HG03159 (cell line): ENCODE results near the gene FAM181A.

Experiments
- ATAC-seq: cut with Tn5 transposase; IDR thresholded peaks from one replicate; pipeline ENCODE4 v1.9.1; 2021; ENCODE audit warnings: mild to moderate bottlenecking, moderate library complexity; ENCODE audit not compliant: unreplicated experiment

The FAM181A gene

DNA sequence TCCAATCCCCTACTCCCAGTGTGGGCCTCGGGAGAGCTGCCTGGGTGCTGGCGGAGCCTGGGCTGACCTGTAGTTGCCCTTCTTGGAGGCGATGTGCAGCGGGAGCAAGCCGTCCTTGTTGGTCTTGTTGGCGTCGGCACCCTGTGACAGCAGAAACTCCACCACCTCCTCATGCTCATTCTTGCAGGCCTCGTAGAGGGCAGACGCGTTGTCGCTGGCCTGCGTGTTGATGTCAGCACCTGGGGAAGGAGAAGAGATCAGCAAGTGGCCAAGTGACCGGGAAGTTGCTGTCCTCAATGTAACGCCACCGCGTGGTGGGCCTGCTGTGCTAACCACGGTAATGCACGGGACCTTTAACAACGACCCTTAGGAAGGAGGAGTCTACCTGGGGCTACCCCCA is 20.1 kb downstream of the FAM181A start:
- no peak for ATAC-seq

DNA sequence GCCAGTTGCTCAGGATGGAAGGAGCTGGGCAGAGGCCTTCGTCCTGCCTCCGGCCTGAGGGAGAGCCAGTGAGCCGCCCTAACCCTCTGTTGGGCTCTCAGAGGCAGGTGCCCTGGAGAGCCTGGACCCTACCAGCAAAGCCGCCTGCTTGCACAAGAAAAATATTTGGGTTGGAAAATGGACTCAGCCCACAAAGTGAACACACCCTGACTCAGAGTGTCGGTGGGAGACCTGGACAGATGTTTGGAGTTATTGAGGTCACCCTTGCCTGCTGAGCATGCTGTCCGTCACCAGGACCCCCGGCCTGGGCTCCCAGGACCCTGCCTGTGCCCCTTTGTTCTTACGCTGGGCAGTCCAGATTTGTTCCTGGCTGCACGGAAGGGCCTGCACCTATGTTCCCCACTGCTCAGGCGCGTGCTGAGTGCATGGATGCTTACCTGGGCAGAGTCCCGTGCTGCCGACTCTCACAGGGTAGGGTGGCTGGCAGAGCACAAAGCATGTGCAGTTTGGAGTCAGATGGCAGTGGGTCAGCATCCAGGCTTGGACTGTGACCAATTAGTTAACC is 22.4 kb downstream of the FAM181A start:
- no peak for ATAC-seq

DNA sequence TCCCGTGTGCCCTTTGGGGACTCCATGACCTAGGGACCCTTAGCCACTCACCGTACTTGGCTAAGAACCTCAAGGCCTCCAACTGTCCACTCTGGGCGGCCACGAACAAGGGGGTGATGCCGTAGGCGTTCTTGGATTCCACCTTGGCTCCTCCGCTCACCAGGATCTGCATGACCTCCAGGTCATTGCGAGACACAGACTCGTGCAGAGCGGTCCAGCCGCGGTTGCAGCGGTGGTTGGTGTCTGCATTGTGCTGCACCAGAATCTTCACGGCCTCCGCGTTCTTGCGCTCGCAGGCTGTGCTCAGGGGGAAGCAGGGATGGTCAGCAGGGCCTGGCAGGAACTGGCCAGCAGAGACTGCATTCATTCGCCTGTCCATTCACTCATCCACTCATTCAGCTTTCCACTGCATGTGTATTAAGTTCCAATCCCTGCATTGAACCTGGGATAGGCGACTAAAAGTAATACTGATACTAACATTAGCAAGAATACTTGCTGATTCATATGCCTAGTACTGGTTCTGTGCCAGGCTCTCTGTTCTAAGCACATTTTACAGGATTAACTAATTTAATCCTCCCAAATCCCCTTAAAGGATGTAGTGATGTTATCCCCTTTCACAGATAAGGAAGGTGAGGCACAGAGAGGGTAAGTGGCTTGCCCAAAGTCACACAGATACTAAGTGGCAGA is 23.9 kb downstream of the FAM181A start:
- no peak for ATAC-seq

DNA sequence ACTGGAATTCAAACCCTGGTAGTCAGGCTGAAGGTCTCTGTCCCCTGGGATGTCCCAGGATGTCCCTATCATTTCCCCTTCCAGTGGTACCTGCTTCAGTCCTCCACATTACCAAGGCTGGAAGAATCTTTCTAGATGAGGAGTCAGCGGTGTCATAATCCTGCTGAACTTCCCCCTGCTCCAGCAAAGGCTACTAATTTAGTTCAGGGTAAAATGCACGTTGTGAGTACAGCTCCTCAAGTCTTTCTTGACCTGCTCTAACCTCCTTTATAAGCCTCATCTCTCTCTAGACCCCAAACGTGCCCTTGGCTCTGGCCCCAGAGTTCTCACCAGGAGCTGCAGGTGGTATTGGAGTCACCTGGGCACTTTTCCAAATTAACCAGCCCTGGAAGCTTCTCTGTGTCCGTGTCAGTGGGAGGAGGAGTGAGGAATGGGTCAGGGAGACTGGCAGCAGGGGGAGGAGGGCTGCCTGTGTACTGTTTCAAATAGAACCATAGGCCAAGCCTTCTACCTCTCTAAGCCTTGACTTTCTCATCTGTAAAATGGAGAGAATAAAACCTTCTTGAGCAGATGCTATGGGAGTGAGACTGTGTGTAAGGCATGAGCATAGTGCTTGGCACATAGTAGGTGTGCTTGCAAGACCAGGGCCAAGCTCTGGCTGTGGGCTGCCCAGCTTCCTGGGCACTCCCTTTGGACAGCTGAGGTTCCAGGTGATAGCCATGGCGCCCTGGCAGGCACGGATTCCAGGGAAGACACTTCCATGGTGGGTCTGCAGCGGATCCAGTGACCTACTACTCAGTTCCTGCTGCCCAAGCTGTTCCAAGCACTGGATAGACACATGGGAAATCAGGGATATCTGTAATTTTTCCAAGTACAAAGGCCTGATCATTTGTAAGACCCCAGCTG is 24.7 kb downstream of the FAM181A start:
- ATAC-seq: no peak

DNA sequence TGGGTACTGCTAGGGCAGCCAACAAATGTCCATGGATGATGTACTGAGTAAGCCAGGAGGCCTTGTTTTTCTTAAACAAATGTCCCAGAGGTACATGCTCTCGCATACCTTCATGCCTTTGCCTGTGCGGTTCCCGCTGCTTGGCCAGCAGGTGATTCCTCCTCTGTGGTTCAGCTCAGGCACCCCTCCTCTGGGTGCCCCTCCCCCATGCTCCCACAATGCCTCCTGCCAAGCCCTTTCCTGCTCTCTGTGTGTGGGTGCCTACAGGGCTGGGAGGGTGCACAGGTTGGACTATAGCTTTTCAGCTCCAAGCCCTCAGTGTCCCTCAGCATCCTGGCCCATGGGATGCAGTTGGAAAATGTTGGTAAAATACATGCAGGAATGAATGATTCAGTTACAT is 25.7 kb downstream of the FAM181A start:
- no peak for ATAC-seq

DNA sequence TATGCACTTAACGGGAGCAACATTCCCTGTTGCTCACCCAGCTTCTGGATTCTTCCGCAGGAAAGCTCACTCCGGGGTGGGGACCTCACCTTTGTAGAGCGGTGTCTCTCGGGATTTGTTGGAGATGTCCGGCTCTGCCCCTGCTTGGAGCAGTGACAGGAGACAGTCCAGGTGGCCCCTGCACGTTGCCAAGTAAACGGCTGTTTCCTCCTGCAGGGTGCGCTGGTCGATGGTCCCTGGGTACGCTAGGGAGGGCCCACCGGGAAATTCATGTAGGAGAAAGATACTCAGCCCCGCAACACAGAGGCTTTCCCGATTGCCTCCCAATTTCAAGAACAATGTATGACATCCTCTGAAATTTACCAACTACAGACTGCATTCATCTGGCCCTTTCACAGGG is 26.1 kb downstream of the FAM181A start:
- no peak for ATAC-seq

DNA sequence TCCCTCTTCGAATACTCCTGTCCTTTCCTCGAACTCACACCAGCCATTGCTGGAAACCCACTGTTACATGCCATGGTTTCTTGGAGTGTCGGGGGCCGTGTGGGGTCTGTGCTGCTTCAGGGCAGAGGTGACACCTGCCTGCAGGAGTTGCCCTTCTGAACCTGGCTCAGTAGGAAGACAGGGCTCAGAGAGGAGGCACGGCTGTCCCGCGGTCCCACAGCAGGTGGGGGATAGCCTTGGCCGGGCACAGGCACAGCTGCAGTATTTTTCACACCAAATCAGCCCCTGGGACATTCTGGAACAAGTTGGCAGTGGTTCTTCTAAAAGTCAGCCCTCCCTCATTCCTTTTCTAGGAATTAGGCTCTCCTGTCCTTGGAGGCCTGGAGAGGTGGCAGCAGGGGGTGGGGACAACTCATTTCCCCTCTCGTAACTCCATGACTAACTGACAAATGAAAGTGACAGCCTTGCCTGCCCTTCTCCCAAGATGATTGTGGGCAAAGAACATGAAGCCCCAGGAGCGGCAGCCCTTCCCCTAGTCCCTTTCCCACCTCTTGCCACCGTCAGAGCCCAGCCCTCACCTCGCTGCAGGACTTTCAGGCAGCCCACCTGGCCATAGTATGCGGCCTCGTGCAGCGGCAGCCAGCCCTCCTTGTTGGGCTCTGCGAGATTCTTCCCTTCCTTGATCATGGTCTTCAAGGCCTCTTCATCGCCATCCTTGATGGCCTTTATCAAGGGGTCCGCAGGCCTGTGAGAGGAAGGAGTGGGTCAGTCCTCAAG is 26.8 kb downstream of the FAM181A start:
- no peak for ATAC-seq

DNA sequence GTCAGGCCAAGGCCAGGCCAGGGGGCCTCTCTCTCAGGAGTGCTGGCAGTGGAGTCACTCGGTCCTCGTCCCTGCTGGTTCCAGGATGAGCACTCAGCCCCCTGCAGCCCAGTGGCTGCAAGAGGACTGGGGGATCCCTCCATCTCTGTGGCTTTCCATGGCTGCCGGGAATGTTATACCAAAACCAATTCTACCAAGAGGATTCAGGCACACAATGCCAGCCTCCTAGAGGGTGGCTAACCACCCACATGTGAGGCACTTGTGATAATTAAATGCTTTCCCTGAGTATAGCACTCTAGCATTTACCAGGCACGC is 27.3 kb downstream of the FAM181A start:
- no peak for ATAC-seq

DNA sequence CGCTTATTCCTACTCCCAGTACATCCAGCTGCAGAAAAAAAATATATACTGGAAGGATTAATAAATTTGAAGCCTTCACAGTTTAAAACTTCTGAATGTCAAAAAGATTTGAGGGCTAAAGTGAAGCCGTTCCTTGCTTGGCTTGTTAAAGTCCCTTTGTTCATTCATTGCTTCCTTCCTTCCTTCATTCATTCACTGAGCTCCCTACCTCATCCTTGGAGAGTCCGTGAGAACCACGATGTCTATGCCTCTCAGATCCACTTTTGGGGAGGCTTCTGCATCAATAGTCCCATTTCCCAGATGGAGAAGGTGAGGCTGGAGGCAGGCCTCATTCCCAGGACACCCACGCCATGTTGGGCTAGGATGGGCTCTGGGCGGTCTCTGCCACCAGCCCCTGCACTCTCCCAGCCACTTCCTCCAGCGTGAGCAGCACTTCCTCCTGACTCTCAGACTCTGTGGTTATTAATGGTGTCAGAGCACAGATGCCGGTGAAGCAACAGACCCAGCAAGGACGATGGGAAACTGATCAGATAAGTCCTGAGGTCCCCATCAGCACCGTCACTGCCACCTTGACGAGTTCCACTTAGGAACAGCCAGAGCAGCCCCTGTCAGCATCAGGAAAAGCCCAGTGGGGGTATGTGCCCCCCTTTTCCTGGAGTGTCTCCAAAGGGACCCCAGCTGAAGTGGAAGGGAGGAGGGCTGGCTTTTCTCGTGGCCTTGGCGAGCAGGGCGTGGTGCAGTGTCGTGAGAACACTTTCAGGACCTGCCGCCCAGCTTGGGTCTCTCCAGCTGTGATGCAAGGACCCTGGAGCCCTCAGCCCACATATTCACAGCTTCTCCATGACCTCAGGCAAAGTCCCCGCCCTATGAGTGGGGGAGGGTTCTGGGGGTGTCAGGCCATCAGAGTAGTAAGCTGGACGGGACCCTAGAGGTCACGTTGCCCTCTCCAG is 28.0 kb downstream of the FAM181A start:
- ATAC-seq: no peak

DNA sequence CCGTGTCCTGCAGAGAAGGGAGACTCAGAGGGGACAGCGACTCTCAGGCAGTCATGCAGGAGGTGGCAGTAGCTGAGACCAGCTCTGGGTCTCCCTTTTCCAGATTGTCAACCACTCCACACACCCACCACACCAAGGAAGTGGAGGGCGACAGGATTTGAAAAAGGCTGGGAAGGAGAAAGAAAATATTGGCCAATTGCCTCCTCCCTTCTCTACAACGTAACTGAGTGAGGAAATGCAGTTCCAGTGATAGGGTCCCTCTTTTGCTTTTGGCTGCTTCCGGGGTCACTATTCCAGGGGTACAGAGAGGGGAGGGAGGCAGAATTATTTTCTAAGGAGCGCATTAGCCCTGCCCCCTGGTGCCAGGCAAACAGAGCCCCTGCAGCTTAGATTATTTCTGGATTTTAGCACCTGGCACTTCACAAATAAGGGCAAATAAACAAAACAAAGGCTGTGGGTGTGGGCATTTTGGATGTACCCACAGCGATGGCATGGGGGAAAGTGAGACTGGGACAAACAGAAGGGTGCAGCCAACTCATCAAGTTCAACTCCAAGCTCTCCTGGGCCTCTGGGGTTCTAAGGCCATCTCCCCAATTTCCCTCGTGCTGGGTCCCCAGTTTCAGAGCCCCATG is 28.8 kb downstream of the FAM181A start:
- no peak for ATAC-seq

DNA sequence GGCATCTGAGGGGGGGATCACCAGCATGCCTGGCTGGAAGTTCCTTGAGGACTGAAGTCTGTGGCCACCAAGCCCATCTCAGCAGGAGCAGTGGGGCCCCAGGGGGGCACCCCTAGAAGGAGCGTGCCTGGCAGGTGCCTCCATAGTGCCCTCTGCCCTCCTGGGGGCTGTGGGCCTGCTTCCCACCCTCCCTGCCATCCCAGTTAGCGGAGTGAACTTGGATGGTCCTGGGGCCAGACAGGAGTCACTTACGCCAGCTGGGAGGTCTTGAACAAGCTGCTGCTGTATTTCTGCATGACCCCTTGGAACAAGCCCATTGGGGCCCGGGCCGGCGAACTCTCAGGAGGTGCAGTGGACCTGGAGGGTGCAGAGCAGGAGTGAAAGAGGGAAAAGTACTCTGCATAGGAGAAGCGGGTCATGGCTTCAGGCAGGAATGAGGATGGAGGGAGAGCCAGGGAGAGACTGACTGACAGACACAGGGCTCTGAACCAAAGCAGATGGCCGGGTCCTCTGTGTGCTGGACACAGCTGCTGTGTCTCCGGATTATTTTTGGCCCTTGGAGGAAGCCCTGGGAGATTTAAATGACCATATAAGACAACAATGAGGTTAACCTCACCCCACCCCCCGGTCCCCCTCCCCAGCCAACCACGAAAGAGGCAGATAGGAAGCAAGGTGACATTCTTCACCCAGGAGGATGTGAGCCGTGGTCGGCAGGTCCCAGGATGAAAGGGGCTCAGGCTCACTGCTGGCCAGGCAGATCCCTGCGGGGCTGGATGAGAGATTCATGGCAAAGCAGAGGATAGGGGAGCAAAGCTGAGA is 29.6 kb downstream of the FAM181A start:
- no peak for ATAC-seq

DNA sequence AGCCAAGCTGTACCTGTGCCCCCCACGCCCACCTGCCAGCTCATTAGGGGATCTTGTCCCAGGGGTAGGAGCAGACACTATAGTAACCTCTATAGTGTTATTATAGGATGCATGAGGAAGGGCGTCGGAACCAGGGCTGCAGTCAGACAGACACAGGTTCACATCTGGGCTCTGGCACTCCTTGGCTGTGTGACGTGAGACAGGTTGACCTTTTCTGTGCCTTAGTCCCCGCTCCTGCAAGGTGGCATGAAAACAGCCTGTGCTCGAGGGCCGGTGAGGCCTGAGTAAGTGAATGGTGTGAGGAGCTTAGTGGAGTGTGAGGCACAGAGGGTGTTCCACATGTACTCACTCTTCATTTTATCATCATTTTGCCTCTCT is 30.2 kb downstream of the FAM181A start:
- ATAC-seq: no peak

DNA sequence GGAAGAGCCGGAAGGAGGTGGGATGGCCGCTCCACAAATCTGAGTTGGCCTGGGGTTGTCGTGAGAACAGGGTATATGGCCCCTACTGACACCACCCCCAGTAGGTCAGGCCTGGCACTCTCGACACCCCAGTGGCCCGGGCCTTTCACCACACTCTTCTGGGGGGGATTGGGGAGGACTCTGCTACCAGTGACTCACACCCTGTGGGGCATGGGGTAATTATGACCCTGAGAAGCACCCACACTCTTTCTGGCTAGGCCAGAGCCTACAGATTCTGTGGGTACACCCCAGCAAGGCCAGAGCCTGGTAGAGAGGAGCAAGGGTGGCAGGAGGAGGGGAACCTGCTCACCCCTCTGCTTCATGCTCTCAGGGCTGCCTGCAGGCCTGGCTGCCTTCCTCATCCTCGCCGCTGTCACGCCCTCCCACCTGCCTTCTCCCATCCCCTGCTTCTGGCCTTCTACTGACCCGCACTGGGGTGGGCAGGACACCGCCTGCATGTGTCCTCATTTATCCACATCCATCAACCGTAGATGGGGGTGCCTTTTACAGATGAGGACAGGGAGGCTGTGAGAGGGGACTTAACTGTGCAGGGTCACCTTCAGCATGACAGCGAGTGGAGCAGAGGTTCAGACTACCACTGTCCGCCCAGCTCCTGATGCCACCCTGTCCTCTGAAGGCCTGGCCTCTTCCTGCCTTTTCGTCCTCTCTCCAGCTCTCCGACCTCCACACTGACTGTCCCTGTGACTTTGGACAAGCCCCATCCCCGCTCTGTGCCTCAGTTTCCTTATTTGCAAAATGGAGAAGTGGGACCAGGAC is 30.8 kb downstream of the FAM181A start:
- ATAC-seq: no peak

DNA sequence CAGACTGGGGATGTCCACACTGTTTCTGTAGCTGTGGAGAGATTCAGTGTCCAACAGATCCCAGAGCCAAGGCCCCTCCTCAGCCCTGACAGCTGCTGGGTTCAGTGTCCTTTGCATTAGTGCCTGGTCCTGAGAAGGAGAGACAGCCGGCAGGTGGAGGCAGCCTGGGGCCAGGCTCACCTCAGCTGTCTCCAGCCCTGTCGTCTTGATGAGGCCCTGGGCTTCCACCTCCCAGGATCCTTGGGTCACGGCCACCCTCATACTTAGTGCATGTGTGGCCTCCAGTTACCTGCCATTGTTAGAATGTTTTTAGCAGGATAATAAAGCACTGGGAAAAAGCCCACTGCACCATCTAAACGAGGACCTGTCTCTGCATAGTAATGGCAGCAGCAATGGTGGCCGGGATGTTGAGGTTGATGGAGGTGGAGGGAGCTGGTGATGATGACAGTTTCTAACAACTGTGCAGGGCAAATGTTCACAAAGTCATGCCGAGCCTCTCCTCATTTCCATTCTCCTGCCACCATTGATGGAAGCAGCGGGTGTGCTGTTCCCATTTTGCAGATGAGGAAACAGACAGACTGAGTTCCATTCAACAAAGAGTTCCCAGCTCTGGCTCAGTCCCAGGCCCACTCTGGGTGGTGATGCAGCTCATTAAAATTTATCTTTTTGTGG is 31.6 kb downstream of the FAM181A start:
- ATAC-seq: no peak

DNA sequence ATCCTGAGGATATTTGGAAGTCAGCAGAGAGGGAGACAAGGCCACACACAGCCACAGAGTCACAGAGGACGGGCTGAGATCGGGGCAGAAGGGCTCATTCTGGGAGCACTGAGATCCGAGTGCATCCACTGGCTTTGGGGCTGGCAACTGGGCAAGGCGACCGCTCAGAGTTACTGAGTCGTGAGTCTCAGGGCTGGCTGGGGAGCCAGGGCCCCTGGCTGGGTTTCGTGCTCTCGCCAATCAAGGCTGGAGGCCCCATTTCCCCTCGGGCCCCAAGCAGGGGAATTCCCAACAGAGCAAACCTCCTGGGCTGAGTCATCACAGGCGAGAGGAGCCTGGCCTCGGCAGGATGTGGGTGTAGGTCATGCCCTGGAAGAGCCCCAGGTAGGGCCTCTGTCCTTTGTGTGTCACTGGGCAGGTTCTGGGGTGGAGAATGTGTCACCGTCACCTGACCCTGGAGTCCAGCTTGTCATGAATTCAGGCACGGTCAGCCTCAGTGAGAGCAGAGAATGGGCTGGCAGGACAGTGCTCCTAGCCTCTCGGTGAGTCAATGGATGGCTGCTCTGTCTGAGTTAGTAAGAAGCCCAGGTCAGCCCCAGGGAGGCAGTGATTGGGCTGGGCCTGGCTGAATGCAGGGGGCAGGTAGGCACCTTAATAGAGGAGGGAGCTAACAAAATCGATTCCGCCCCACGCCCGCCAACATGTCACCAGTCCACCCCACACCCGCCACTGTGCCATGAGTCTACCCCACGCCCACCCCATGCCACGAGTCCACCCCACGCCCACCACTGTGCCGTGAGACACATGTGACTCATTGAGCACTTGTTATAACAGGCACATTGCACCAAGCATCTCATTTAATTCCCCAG is 32.3 kb downstream of the FAM181A start:
- ATAC-seq: peak; percentile 68

DNA sequence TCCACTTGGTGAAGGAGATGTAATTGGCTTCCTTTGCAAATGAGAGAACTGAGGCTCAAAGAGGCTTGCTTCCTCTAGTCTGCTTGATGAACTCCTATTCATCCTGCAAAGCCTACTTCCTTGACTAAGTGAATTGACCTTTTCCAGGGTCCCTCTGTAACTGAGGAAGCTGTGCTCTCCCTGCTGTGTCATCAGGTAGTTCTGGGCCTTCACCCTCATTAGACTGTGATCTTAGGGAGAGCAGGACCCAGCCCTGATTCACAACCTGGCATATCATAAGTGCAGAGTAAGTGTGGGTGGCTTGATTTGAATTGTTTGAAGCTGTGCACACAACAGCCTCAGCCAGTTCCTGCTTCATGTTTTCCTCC is 32.9 kb downstream of the FAM181A start:
- ATAC-seq: no peak
